Uterus (tissue), 2 donors: ENCODE results near the gene CDC42.

Source experiments
- POLR2A ChIP-seq, 2 donors: fragments of 450-650 bp; IDR thresholded peaks; one replicate each; pipeline ENCODE4 v1.6.1; 2016; ENCODE audit warnings: antibody characterized with exemption in 2 of 2, mild to moderate bottlenecking in 1 of 2, moderate library complexity in 1 of 2
- TF ChIP-seq, protein P1 (sequence below), 4 experiments: fragments of 200-600 bp in 2 of 4; fragments of 450-650 bp in 2 of 4; sonication (generic) in 2 of 4; IDR thresholded peaks; one replicate each; pipeline ENCODE4 v1.5.1; 2016 to 2019; ENCODE audit warnings: antibody characterized with exemption in 4 of 4, mild to moderate bottlenecking in 2 of 4, moderate library complexity in 1 of 4

DNA sequence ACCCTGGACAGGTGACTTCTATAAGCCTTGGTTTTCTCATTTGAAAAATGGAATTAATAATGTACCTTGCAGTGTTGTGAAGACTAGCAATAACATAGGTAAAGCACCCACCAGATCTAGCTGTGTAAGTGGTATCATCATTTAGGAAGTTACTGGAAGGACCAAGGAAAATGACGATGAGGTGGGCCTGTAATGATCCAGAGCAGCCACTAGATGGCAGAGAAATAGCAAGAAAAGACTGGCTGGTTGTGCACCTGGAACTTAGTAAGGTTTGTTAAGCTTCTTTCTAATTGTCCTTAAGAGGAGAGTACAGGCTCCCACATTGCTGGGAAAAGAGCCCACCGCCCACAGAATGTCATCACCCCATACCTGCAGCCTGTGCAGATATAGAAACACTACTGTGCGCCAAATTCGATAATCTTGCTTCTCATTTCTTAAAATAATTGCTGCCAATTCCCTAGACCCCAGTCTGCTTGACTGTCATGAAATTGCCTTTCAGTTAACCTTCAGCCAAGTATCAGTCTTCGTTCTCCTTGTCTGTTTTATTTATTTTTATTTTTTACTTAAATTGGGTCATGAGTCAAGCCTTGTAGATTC is 53.2 kb downstream of the CDC42 start:
- TF ChIP-seq POLR2A (IDR thresholded peaks at IDR 0.05), result no peak
- TF ChIP-seq, protein P1, sequence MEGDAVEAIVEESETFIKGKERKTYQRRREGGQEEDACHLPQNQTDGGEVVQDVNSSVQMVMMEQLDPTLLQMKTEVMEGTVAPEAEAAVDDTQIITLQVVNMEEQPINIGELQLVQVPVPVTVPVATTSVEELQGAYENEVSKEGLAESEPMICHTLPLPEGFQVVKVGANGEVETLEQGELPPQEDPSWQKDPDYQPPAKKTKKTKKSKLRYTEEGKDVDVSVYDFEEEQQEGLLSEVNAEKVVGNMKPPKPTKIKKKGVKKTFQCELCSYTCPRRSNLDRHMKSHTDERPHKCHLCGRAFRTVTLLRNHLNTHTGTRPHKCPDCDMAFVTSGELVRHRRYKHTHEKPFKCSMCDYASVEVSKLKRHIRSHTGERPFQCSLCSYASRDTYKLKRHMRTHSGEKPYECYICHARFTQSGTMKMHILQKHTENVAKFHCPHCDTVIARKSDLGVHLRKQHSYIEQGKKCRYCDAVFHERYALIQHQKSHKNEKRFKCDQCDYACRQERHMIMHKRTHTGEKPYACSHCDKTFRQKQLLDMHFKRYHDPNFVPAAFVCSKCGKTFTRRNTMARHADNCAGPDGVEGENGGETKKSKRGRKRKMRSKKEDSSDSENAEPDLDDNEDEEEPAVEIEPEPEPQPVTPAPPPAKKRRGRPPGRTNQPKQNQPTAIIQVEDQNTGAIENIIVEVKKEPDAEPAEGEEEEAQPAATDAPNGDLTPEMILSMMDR (IDR thresholded peaks at IDR 0.05), result peak; percentile 72 to 89 (median 82)
